GM10266 (cell line): ENCODE results near the gene CAMKK1.

ENCODE experiments used
- DNase-seq: peaks from one replicate; pipeline ENCODE4 v3.0.0; 2012; ENCODE audit errors: extremely low spot score
- CTCF ChIP-seq: IDR thresholded peaks from 2 replicates; pipeline ENCODE4 v1.5.1; 2012; ENCODE audit warnings: mild to moderate bottlenecking, low read depth; ENCODE audit not compliant: control insufficient read depth, insufficient read depth; ENCODE audit errors: missing control alignments

The CAMKK1 gene

GRCh38 chr17:3828151-3828851 lies 64.6 kb downstream of the CAMKK1 start:
- no peak for TF ChIP-seq CTCF

GRCh38 chr17:3827124-3827773 lies 65.6 kb downstream of the CAMKK1 start:
- peak; percentile 76 for TF ChIP-seq CTCF
- peak; percentile 48 for DNase-seq

More at GRCh38 chr17:3828151-3828851, 64.6 kb downstream of the CAMKK1 start:
- no peak for DNase-seq

GRCh38 chr17:3826191-3826590 lies 66.7 kb downstream of the CAMKK1 start:
- no peak for TF ChIP-seq CTCF
- no peak for DNase-seq

- DNase-seq, result no peak
- TF ChIP-seq CTCF, result no peak
Measured at GRCh38 chr17:3821101-3821500, 71.8 kb downstream of the CAMKK1 start.

GRCh38 chr17:3818786-3819185 lies 74.1 kb downstream of the CAMKK1 start:
- DNase-seq, result no peak
- no peak for TF ChIP-seq CTCF

GRCh38 chr17:3817851-3818605 lies 74.8 kb downstream of the CAMKK1 start:
- no peak for TF ChIP-seq CTCF
- no peak for DNase-seq

- no peak for TF ChIP-seq CTCF
- DNase-seq, result no peak
Measured at GRCh38 chr17:3815925-3816324, 76.9 kb downstream of the CAMKK1 start.
